ENCODE data around the gene FEM1A. TPM values are rescaled to one million over a fixed set of nuclear protein-coding genes. Genes with fewer than 3 reads are reported as not detected.
"Not testable (repeated sequence)": the region's sequence is repeated elsewhere in the genome, so short reads cannot be mapped to it uniquely, and the experiment has no call there.

Gene FEM1A
- total RNA-seq, 1 experiment from 2014 or later = 20.0 TPM

DNA sequence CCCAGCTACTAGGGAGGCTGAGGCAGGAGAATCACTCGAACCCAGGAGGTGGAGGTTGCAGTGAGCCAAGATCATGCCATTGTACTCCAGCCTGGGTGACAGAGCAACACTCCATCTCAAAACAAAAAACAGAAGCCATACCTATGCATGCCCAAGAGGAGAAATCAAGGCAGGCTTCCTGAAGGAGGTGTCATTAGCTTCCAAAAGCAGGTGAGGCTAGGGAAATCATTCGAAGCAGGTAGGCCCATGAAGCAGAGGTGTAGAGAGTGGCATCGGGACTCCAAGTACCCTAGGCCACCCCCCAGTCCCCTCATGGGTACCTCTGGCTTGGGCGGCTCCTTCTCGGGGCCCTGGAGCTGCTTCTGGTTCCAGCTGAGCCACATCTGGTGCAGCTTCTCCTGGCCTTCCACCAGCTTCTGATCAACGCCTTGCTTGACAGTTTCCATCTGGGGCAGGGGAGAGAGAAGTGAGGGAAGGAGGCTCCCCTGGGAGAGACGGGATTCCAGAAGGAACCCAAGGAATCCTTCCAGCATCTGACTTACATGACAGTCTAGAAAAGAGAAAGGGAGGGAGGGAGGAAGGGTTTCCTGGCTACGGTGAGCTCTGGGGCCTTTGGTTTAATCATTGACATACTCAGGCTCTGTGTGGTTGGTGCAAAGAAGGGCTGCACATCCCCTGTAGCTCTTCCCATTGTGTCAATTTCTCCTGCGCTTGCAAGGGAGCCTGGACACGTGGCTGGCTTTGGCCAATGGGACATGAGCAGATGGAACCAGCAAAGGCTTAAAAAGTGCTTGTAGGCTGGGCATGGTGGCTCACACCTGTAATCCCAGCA, 53.0 kb downstream of the FEM1A start:
- Histone ChIP-seq H4K20me1 (ENCODE audit: control insufficient read depth, insufficient read depth, insufficient read length) (no peaks in the 10 kb centered on the region), H3K79me1 (ENCODE audit: insufficient read depth, low read depth, low read length, poor library complexity, severe bottlenecking) (no peaks in the 10 kb centered on the region), H4K91ac (ENCODE audit: insufficient read length, low read depth, low read length) (no peak overlapping the region), H3T11ph (ENCODE audit: low read length) (no peak overlapping the region), H2BK15ac (ENCODE audit: low read depth, low read length) (no peak overlapping the region), H3K23ac (ENCODE audit: insufficient read length, low read depth, low read length) (no peak overlapping the region), H2BK5ac (ENCODE audit: insufficient read length, low read length) (no peak overlapping the region), H4K5ac (ENCODE audit: insufficient read length, low read depth, low read length) (no peak overlapping the region), H3K18ac (ENCODE audit: insufficient read length, low read depth, low read length) (no peak overlapping the region), H3K4me2 (ENCODE audit: insufficient read depth, insufficient read length, low read length) (no peak overlapping the region), H3K9me3 (ENCODE audit: control insufficient read depth, low read depth, low read length) (no peaks in the 10 kb centered on the region), H3K56ac (ENCODE audit: insufficient read length, low read depth, low read length) (no peak overlapping the region), H3K9ac (ENCODE audit: extremely low read depth, insufficient read length, low read length) (no peak overlapping the region), H3K23me2 (ENCODE audit: insufficient read length, low read depth, low read length, poor library complexity, severe bottlenecking) (no peaks in the 10 kb centered on the region), H3K79me2 (ENCODE audit: insufficient read depth, low read length) (no peaks in the 10 kb centered on the region), H2BK20ac (ENCODE audit: low read depth, low read length, poor library complexity, severe bottlenecking) (no peak overlapping the region), H3K14ac (ENCODE audit: insufficient read depth, low read length) (no peak overlapping the region), H3K27me3 (ENCODE audit: insufficient read depth, low read length) (no peaks in the 10 kb centered on the region), H2BK12ac (ENCODE audit: insufficient read length, low read depth, low read length) (no peak overlapping the region), H2AK5ac (ENCODE audit: insufficient read length, low read length) (no peak overlapping the region), H4K8ac (replicated peaks; ENCODE audit: insufficient read length, low read depth, low read length) (no peak overlapping the region), H3K27ac (ENCODE audit: insufficient read length, low read depth, low read length) (no peak overlapping the region), H2AFZ (ENCODE audit: low read length) (no peak overlapping the region), H3K4me1 (ENCODE audit: insufficient read depth, low read length) (no peaks in the 10 kb centered on the region), H3K4ac (ENCODE audit: low read depth, low read length) (no peak overlapping the region), H2BK120ac (ENCODE audit: low read depth, low read length, poor library complexity, severe bottlenecking) (no peak overlapping the region)
- Mint-ChIP-seq H3K27ac (peak overlapping the region in 1 of 3 experiments; percentile 39; a peak in 2 of 7 replicates), H3K4me3 (no peak overlapping the region), H3K36me3 (ENCODE audit: insufficient read depth in 1 of 3, low read depth in 3 of 3) (peaks cover 35 to 81% (median 70%) of the 10 kb centered on the region in 3 experiments), H3K9me3 (no peaks in the 10 kb centered on the region), H3K27me3 (ENCODE audit: low read depth) (no peaks in the 10 kb centered on the region), H3K4me1 (no peaks in the 10 kb centered on the region)
- WGBS (ENCODE audit: extremely low coverage, insufficient read length, low lambda C conversion rate) = no CpG with 5 or more reads among the region's 10 CpGs
- DNase-seq = no peak
- TF ChIP-seq CTCF (conservative IDR thresholded peaks at IDR 0.05) = no peak

- H2BK12ac ChIP-seq (ENCODE audit: insufficient read length, low read depth, low read length); H3K14ac ChIP-seq (ENCODE audit: insufficient read depth, low read length); DNase-seq; H3K9me3 ChIP-seq (ENCODE audit: control insufficient read depth, low read depth, low read length); H2AFZ ChIP-seq (ENCODE audit: low read length); H4K5ac ChIP-seq (ENCODE audit: insufficient read length, low read depth, low read length); H3T11ph ChIP-seq (ENCODE audit: low read length); H2BK120ac ChIP-seq (ENCODE audit: low read depth, low read length, poor library complexity, severe bottlenecking); H4K20me1 ChIP-seq (ENCODE audit: control insufficient read depth, insufficient read depth, insufficient read length); H3K18ac ChIP-seq (ENCODE audit: insufficient read length, low read depth, low read length); H2BK15ac ChIP-seq (ENCODE audit: low read depth, low read length); H2BK20ac ChIP-seq (ENCODE audit: low read depth, low read length, poor library complexity, severe bottlenecking); H3K27me3 Mint-ChIP-seq (ENCODE audit: low read depth); H4K8ac ChIP-seq (replicated peaks; ENCODE audit: insufficient read length, low read depth, low read length); H3K4me1 ChIP-seq (ENCODE audit: insufficient read depth, low read length); H3K27ac Mint-ChIP-seq; H3K27ac ChIP-seq (ENCODE audit: insufficient read length, low read depth, low read length); H3K4me1 Mint-ChIP-seq; H3K79me2 ChIP-seq (ENCODE audit: insufficient read depth, low read length); H2BK5ac ChIP-seq (ENCODE audit: insufficient read length, low read length); H3K9me3 Mint-ChIP-seq; H2AK5ac ChIP-seq (ENCODE audit: insufficient read length, low read length); H3K23me2 ChIP-seq (ENCODE audit: insufficient read length, low read depth, low read length, poor library complexity, severe bottlenecking); H3K23ac ChIP-seq (ENCODE audit: insufficient read length, low read depth, low read length); H4K91ac ChIP-seq (ENCODE audit: insufficient read length, low read depth, low read length); H3K4ac ChIP-seq (ENCODE audit: low read depth, low read length); H3K79me1 ChIP-seq (ENCODE audit: insufficient read depth, low read depth, low read length, poor library complexity, severe bottlenecking); H3K27me3 ChIP-seq (ENCODE audit: insufficient read depth, low read length); H3K4me3 Mint-ChIP-seq; H3K56ac ChIP-seq (ENCODE audit: insufficient read length, low read depth, low read length); H3K4me2 ChIP-seq (ENCODE audit: insufficient read depth, insufficient read length, low read length); H3K9ac ChIP-seq (ENCODE audit: extremely low read depth, insufficient read length, low read length): not testable (repeated sequence)
- WGBS (ENCODE audit: extremely low coverage, insufficient read length, low lambda C conversion rate) = no CpG with 5 or more reads among the region's 9 CpGs
- H3K36me3 Mint-ChIP-seq (ENCODE audit: insufficient read depth in 1 of 3, low read depth in 3 of 3) = peaks cover 29 to 71% (median 65%) of the 10 kb centered on the region in 3 experiments
Observed at GRCh38 chr19:4845975-4846374, 54.4 kb downstream of the FEM1A start.
